GM23248 (cell line): ENCODE data around the gene PPP2R5D.

Experiments used
- EZH2 ChIP-seq: fragments of 200-600 bp; sonication (generic); IDR thresholded peaks from 2 replicates; pipeline ENCODE4 v1.6.1; 2018; ENCODE audit warnings: antibody characterized with exemption, mild to moderate bottlenecking; ENCODE audit not compliant: insufficient read depth, poor library complexity, severe bottlenecking
- EZH2phosphoT487 ChIP-seq: fragments of 200-600 bp; sonication (generic); IDR thresholded peaks from 2 replicates; pipeline ENCODE4 v1.6.1; 2018; ENCODE audit warnings: antibody characterized with exemption, moderate library complexity, mild to moderate bottlenecking, low read depth; ENCODE audit not compliant: insufficient read depth

DNA sequence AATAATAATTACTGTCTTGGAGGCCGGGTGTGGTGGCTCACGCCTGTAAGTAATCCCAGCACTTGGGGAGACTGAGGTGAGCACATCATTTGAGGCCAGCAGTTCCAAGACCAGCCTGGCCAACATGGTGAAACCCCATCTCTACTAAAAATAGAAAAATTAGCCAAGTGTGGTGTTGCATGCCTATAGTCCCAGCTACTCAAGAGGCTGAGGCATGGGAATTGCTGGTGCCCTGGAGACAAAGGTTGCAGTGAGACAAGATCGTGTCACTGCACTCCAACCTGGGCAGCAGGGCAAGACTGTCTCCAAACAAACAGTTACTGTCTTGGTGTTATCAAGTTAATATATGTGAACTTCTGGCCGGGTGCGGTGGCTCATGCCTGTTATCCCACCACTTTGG lies 42.0 kb downstream of the PPP2R5D start:
- no peak for TF ChIP-seq EZH2
- TF ChIP-seq EZH2phosphoT487 = no peak
